Spinal cord (tissue), 10 donors: ENCODE data around the gene RNH1. TPM values are rescaled to one million over a fixed set of nuclear protein-coding genes. Genes with fewer than 3 reads are reported as not detected.

Experiments used
- DNase-seq, 6 donors: peaks; one replicate each; pipeline versions ENCODE4 v3.0.0 to v3.0.0-alpha.2; 2013 to 2015; ENCODE audit warnings: low spot score in 6 of 6, low read depth in 4 of 6
- H3K27ac ChIP-seq: one replicate; pipeline ENCODE4 v1.5.1; 2013; ENCODE audit warnings: low read depth, low read length, control low read depth
- H3K27me3 ChIP-seq: one replicate; pipeline ENCODE4 v1.6.1; 2013; ENCODE audit warnings: low read length; ENCODE audit not compliant: control insufficient read depth, insufficient read depth
- H3K36me3 ChIP-seq: one replicate; pipeline ENCODE4 v1.6.1; 2013; ENCODE audit warnings: low read length; ENCODE audit not compliant: control insufficient read depth, insufficient read depth
- H3K4me1 ChIP-seq: one replicate; pipeline ENCODE4 v1.6.1; 2013; ENCODE audit warnings: low read length; ENCODE audit not compliant: control insufficient read depth, insufficient read depth
- H3K4me3 ChIP-seq: one replicate; pipeline ENCODE4 v1.5.1; 2013; ENCODE audit warnings: low read depth, low read length, control low read depth
- H3K9me3 ChIP-seq: one replicate; pipeline ENCODE4 v1.6.1; 2013; ENCODE audit warnings: low read length; ENCODE audit not compliant: control insufficient read depth, insufficient read depth
- WGBS: methylation state at CpG from one replicate; pipeline ENCODE4 v1.1.5; 2013; ENCODE audit warnings: missing lambda C conversion rate; ENCODE audit not compliant: insufficient coverage; 5-methylcytosine and 5-hydroxymethylcytosine counted together
- long read RNA-seq, 4 donors: transcript quantifications; one replicate each; lab custom pipeline, GENCODE V29; 2026
- polyA plus RNA-seq, 2 donors: library from polyadenylated mRNA; unstranded; fragments of 120-200 nt; gene quantifications; one replicate each; pipeline ENCODE4 v1.2.1, GENCODE V29; 2013; ENCODE audit not compliant: insufficient read length in 2 of 2
- total RNA-seq, 2 donors: library from RNA; depleted of rRNA in 1 of 2; stranded (reverse); fragments of 120-200 nt in 1 of 2; fragments of >200 nt in 1 of 2; gene quantifications; one replicate each; pipeline versions ENCODE4 v1.2.3 to v1.2.4, GENCODE V29; 2013 to 2014
- donor health status: healthy.

RNH1 gene
- total RNA-seq (100 to 1,000 TPM in 1 of 2 donors, 10 to 100 TPM in 1; 62.8 to 119 TPM), polyA plus RNA-seq (100 to 1,000 TPM in 1 of 2 donors, 10 to 100 TPM in 1; 77.4 to 112 TPM)
- long read RNA-seq, donor 1, transcript RNH1-205 (11 exons, 2,014 nt) = minor isoform, 5 of 139 reads
- long read RNA-seq, donor 1, transcript RNH1-203 (10 exons, 1,722 nt) = major isoform, 14 of 139 reads
- long read RNA-seq, donor 1, transcript RNH1-202 (10 exons, 1,791 nt) = minor isoform, 10 of 139 reads
- long read RNA-seq, donor 1, transcript RNH1-223 (1 exons, 2,344 nt) = minor isoform, 6 of 139 reads
- long read RNA-seq, donor 1, partial matches to known transcripts = 81 of 139 reads
- long read RNA-seq, donor 1, other reads (novel, unspliced or antisense) = 6 of 139 reads
- long read RNA-seq, donor 2, partial matches to known transcripts = 0 of 9 reads
- long read RNA-seq, donor 2, other reads (novel, unspliced or antisense) = 0 of 9 reads
- long read RNA-seq, donor 3, transcript RNH1-202 (10 exons, 1,791 nt) = major isoform, 7 of 20 reads
- long read RNA-seq, donor 3, transcript RNH1-203 (10 exons, 1,722 nt) = minor isoform, 6 of 20 reads
- long read RNA-seq, donor 3, partial matches to known transcripts = 0 of 20 reads
- long read RNA-seq, donor 3, other reads (novel, unspliced or antisense) = 0 of 20 reads
- long read RNA-seq, donor 4, transcript RNH1-202 (10 exons, 1,791 nt) = minor isoform, 10 of 72 reads
- long read RNA-seq, donor 4, transcript RNH1-203 (10 exons, 1,722 nt) = major isoform, 22 of 72 reads
- long read RNA-seq, donor 4, partial matches to known transcripts = 25 of 72 reads
- long read RNA-seq, donor 4, other reads (novel, unspliced or antisense) = 0 of 72 reads

GRCh38 chr11:506995-507726 is at the start of gene RNH1:
Gene RNH1 (minus strand): TSS chr11:507242. CDS start chr11:502162, 5,080 bp downstream.
- peak in 5 of 6 donors; percentile 78 to 98 (median 89) for DNase-seq
- no peaks in the 10 kb centered on the region for H3K9me3 ChIP-seq
- under 1% methylated on average over 92 of the region's 93 CpGs for WGBS

GRCh38 chr11:555780-556661 is 49.0 kb upstream of the RNH1 start:
- H3K4me1 ChIP-seq = peaks cover 29% of the 10 kb centered on the region
- DNase-seq = no peak
- H3K27me3 ChIP-seq = peaks cover 59% of the 10 kb centered on the region
- no peaks in the 10 kb centered on the region for H3K9me3 ChIP-seq
- 2% methylated on average over 103 of the region's 104 CpGs for WGBS
- no peak overlapping the region for H3K4me3 ChIP-seq
- H3K27ac ChIP-seq = no peak overlapping the region
- peaks cover 35% of the 10 kb centered on the region for H3K36me3 ChIP-seq

More at GRCh38 chr11:506995-507726, at the start of gene RNH1:
- peak within 1 kb of the TSS; percentile 98 for H3K4me3 ChIP-seq
- no peaks in the 10 kb centered on the region for H3K27me3 ChIP-seq
- H3K4me1 ChIP-seq = peaks cover 44% of the 10 kb centered on the region
- peak within 1 kb of the TSS; percentile 99 for H3K27ac ChIP-seq
- H3K36me3 ChIP-seq = peaks cover 51% of the 10 kb centered on the region

- Histone ChIP-seq H3K36me3 (peaks cover 42% of the 10 kb centered on the region), H3K9me3 (no peaks in the 10 kb centered on the region), H3K4me1 (peaks cover 27% of the 10 kb centered on the region), H3K27ac (no peak overlapping the region), H3K27me3 (peaks cover 57% of the 10 kb centered on the region), H3K4me3 (no peak overlapping the region)
- DNase-seq = no peak
- under 1% methylated on average over 57 of the region's 57 CpGs for WGBS
Observed at GRCh38 chr11:555227-555779, 48.3 kb upstream of the RNH1 start.

GRCh38 chr11:554428-555226 is 47.6 kb upstream of the RNH1 start:
- H3K9me3 ChIP-seq = no peaks in the 10 kb centered on the region
- H3K27me3 ChIP-seq = peaks cover 50% of the 10 kb centered on the region
- no peak overlapping the region for H3K27ac ChIP-seq
- WGBS = 10% methylated on average over 39 of the region's 60 CpGs
- H3K4me1 ChIP-seq = peaks cover 20% of the 10 kb centered on the region
- no peak overlapping the region for H3K4me3 ChIP-seq
- H3K36me3 ChIP-seq = peaks cover 49% of the 10 kb centered on the region
- peak in 2 of 6 donors; percentile 85 to 91 for DNase-seq

- peaks cover 54% of the 10 kb centered on the region for H3K36me3 ChIP-seq
- no peak for DNase-seq
- H3K9me3 ChIP-seq = no peaks in the 10 kb centered on the region
- WGBS = 59% methylated on average over 8 of the region's 11 CpGs
- no peak overlapping the region for H3K27ac ChIP-seq
- no peak overlapping the region for H3K4me3 ChIP-seq
- H3K27me3 ChIP-seq = peaks cover 44% of the 10 kb centered on the region
- H3K4me1 ChIP-seq = peaks cover 20% of the 10 kb centered on the region
Observed at GRCh38 chr11:553988-554340, 46.9 kb upstream of the RNH1 start.

GRCh38 chr11:553083-553987 is 46.3 kb upstream of the RNH1 start:
- peaks cover 38% of the 10 kb centered on the region for H3K27me3 ChIP-seq
- no peak overlapping the region for H3K4me3 ChIP-seq
- H3K4me1 ChIP-seq = peaks cover 20% of the 10 kb centered on the region
- WGBS = 79% methylated on average over 27 of the region's 27 CpGs
- H3K9me3 ChIP-seq = no peaks in the 10 kb centered on the region
- peaks cover 49% of the 10 kb centered on the region for H3K36me3 ChIP-seq
- no peak for DNase-seq
- H3K27ac ChIP-seq = no peak overlapping the region

- peaks cover 16% of the 10 kb centered on the region for H3K4me1 ChIP-seq
- H3K27ac ChIP-seq = no peak overlapping the region
- H3K36me3 ChIP-seq = peaks cover 50% of the 10 kb centered on the region
- peaks cover 21% of the 10 kb centered on the region for H3K27me3 ChIP-seq
- no peak overlapping the region for H3K4me3 ChIP-seq
- WGBS = 80% methylated on average over 12 of the region's 12 CpGs
- DNase-seq = no peak
- H3K9me3 ChIP-seq = no peaks in the 10 kb centered on the region
Observed at GRCh38 chr11:551596-551995, 44.6 kb upstream of the RNH1 start.
